ENCODE data around the gene CCNL2. TPM values are rescaled to one million over a fixed set of nuclear protein-coding genes. Genes with fewer than 3 reads are reported as not detected.

Gene CCNL2
- total RNA-seq, 2 experiments from 2014 or later = 110 to 112 TPM

GRCh38 chr1:1433804-1434130 is 34.6 kb upstream of the CCNL2 start:
- POLR2A ChIA-PET = no interaction called here
- CTCF ChIA-PET = interaction anchor here (1.2 to 1.5 kb wide), 2 partner anchors 26 to 31 kb away, joined by 3 read pairs; no protein-coding TSS in a partner anchor

DNA sequence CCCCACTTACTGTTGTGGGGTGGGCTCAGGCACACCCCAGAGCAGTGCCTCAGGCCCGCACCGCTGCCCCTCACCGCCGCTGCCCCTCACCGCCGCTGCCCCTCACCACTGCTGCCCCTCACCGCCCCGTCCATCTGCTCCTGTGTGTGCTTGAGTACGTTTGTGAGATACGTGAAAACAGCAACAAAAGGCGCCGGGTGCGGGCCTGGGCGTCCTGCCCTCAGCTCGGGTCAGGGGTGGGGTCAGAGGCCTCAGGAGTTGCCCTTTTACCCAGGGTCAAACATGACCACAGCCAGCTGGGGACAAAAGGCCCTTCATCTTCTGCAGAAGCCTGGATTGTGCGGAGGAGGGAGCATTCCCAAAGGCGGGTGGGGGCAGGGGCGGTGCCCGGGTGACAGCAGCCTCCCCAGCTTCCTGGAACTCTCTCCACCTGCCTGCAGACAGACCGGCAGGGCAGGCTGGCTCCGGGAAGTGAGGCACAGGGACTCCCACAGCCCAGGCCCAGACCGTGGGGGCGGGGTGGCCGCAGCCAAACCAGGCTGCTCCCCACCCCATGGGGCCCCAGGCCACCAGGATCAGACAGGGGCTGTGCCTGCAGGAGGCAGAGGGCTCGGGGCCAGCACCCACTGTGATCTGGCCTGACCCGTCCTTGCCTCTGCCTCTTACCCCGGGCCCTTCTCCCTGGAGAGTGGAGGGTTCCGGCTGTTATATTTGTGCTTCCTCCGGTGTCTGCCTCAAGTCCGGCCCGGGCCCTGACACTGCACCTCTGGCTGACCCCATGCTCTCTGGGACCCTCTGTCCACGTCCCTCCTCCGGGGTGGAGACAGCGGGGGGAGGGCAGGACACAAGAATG is 34.0 kb upstream of the CCNL2 start:
- CTCF ChIA-PET = interaction anchor here (1.2 to 1.5 kb wide), 2 partner anchors 25 to 31 kb away, joined by 3 read pairs; no protein-coding TSS in a partner anchor
- POLR2A ChIA-PET = no interaction called here

DNA sequence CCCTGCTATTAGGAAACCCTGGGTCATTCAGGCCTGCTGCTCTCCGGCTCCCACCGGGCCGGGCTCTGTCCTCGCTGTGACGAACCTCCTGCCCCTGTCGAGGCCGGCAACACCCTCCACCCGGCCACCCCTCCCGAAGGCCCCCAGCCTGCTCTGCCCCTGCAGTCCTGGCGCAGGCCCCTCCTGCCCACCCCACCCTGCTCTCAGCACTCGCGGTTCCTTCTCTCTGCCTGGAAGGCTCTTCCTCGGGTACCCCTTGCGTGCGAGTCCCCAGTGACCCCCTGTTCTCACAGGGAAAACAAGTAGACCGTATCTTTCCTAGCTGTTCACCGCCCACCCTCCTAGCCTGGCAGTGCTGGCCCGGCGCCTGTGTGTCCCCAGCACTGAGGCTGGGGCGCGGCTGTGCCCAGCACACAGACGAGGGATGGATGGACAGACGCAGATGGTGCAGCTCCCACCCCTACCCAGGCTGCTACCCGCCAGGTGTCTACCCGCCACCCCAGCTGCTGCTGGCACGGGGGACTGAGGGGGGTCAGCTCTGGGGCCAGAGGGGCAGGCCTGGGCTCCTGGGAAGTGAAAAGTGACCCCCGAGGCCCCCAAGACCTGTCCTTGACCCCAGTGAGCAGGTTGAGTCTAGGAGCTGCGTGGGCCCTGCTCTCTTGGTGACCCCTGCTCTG is 33.3 kb upstream of the CCNL2 start:
- CTCF ChIA-PET = interaction anchor here (1.4 kb wide), 1 partner anchor 8 kb away, joined by 3 read pairs; no protein-coding TSS in a partner anchor

DNA sequence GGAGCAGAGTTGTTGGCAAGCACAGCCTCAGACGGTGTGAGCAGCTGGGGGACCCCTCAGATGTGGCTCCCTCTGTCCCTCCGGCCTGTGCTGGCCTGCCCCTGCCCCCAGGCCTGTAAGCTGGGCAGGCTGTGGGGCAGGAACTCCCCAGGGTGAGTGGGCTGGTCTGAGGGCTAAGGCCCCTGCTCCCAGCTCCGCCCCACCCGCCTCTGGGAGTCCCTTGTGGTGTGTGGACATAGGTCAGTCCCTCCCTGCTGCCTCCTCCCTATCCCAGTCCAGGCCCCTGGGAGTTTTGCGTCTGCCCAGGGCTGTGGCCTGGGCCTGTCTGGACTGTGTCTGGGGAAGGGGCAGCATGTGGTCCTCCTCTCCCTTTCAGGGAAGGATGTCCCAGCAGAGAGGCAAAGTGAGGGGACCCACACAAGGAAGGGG is 32.7 kb upstream of the CCNL2 start:
- CTCF ChIA-PET = interaction anchor here (1.4 kb wide), 1 partner anchor 9 kb away, joined by 3 read pairs; no protein-coding TSS in a partner anchor
- POLR2A ChIA-PET = no interaction called here

More for the DNA sequence above, 33.3 kb upstream of the CCNL2 start:
- POLR2A ChIA-PET = no interaction called here

GRCh38 chr1:1430992-1431844 is 32.1 kb upstream of the CCNL2 start:
- CTCF ChIA-PET = interaction anchor here (1.4 kb wide), 1 partner anchor 10 kb away, joined by 3 read pairs; no protein-coding TSS in a partner anchor

GRCh38 chr1:1430114-1430982 is 31.2 kb upstream of the CCNL2 start:
- POLR2A ChIA-PET = no interaction called here
- CTCF ChIA-PET = interaction anchor here (0.7 kb wide), 1 partner anchor 338 kb away, joined by 3 read pairs; no protein-coding TSS in a partner anchor

More at GRCh38 chr1:1430992-1431844, 32.1 kb upstream of the CCNL2 start:
- POLR2A ChIA-PET = no interaction called here

DNA sequence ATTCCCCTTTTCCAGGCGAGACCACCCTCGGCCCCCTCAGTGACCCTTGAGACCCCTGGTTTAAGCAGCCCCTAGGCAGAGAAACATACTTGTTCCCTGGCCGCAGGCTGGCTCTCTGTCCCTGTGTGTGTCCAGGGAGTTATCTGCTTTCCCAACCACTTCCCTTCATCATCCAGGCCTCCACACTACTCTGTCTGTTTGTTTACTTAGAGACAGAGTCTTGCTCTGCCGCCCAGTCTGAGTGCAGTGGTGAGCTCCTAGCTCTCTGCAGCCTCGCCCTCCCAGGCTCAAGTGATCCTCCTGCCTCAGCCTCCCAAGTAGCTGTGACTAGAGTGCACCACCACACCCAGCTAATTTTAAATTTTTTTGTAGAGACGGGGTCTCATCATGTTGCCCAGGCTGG is 30.5 kb upstream of the CCNL2 start:
- POLR2A ChIA-PET = no interaction called here
- CTCF ChIA-PET = interaction anchor here (0.7 kb wide), 1 partner anchor 337 kb away, joined by 3 read pairs; no protein-coding TSS in a partner anchor

GRCh38 chr1:1428967-1429366 is 29.8 kb upstream of the CCNL2 start:
- CTCF ChIA-PET = interaction anchor here (1.0 to 1.2 kb wide), 2 partner anchors 11 to 13 kb away, joined by 3 to 4 read pairs; no protein-coding TSS in a partner anchor
- POLR2A ChIA-PET = interaction anchor here (0.6 kb wide), 1 partner anchor 229 kb away, joined by 4 read pairs; no protein-coding TSS in a partner anchor

- CTCF ChIA-PET = interaction anchor here (0.6 to 1.2 kb wide), 3 partner anchors 12 to 21 kb away, joined by 3 to 4 read pairs (median 4); no protein-coding TSS in a partner anchor
- POLR2A ChIA-PET = no interaction called here
Observed at GRCh38 chr1:1428174-1428573, 29.0 kb upstream of the CCNL2 start.

GRCh38 chr1:1427820-1428148 is 28.6 kb upstream of the CCNL2 start:
- ChIA-PET CTCF (interaction anchor here (0.6 to 1.2 kb wide), 2 partner anchors 14 to 21 kb away, joined by 4 read pairs; no protein-coding TSS in a partner anchor), POLR2A (no interaction called here)

DNA sequence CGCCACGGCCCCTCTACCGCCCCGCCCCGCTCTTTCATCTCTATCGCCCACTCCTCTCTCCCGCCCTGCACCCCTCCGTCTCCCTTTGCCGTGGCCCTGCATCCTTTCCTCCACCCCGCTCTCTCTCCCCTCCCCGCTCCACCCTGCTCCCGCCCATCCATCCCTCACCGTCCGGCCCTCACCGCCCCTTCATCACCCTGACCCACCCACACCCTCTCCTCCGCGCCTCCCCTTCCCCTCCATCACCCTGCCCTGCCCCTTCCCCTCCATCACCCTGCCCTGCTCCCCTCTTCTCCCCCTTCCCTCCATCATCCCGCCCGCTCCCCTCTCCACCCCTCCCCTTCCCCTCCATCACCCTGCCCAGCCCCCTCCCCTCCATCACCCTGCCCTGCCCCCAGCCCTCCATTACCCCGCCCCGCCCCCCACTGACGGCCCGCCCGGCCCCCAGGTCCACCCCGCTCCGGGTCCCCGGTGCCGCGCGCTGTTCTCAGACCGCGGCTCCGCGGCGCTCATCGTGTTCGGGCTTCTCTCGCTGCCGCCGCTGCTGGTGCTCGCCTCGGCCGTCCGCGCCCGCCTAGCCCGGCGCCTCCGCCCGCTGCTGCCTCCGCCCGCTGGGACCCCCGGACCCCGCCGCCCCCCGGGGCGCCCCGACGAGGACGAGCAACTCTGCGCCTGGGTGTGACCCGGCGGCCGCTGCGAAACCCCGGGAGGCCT is 28.1 kb upstream of the CCNL2 start:
- ChIA-PET POLR2A (no interaction called here), CTCF (no interaction called here)

DNA sequence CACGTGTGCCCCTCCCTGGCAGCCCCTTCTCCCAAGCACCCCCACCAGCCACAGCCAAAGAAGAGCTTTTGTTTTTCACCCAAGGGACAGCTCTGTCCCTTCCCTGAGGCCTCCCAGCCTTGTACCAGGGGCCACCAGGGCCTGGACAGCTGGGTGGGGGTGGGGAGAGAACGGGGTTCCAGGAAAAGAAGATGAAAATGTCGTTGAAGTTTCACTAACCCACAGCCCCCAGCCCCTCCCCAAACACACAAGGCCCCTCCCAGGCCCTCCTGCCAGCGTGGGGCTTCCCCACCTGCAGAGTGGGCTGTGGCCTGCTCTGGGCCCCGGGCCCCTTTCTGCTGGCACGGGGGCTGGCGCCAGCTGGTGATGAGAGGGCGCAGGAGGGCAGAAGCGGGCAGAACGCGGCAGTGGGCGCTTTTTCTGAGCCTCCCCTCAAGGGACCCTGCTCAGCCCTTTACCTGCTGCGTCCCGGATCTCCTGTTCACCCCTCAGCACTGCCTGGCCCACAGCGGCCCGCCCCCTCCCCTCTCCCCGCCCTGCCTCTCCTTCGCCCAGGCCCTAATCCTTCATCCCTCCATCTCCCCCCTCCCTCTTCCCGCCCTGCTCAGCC is 27.5 kb upstream of the CCNL2 start:
- POLR2A ChIA-PET = no interaction called here

GRCh38 chr1:1425753-1426495 is 26.8 kb upstream of the CCNL2 start:
- POLR2A ChIA-PET = no interaction called here
- CTCF ChIA-PET = no interaction called here

More for the DNA sequence above, 27.5 kb upstream of the CCNL2 start:
- CTCF ChIA-PET = no interaction called here

DNA sequence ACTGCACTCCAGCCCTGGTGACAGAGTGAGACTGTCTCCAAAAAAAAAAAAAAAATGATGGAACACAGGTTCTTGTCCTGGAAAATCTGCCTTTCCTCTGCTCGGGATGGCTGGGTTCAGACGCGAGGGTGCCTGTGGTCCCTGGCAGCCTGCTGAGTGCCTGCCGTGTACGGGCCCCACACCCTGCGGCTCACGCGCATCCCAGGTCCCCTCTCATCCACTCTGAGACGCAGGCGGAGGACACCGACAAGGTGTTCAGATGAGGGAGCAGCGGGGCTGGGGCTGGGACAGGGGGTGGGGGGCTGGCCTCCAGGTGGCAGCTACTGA is 26.3 kb upstream of the CCNL2 start:
- POLR2A ChIA-PET = no interaction called here
- CTCF ChIA-PET = interaction anchor here (0.7 kb wide), 1 partner anchor 484 kb away, joined by 3 read pairs; no protein-coding TSS in a partner anchor

DNA sequence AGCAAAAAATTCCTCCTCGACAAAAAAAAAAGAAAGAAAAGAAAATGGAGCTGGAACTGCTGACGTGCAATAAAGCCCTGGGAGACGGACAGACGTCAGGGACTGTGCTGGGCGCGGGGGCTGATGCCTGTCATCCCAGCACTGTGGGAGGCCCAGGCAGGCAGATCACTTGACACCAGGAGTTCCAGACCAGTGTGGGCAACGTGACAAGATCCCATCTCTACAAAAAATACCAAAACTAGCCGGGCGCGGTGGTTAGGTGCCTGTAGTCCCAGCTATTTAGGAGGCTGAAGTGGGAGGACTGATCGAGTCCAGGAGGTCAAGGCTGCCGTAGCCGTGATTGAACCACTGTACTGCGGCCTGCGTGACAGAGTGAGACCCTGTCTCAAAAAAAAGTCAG is 25.6 kb upstream of the CCNL2 start:
- POLR2A ChIA-PET = no interaction called here

DNA sequence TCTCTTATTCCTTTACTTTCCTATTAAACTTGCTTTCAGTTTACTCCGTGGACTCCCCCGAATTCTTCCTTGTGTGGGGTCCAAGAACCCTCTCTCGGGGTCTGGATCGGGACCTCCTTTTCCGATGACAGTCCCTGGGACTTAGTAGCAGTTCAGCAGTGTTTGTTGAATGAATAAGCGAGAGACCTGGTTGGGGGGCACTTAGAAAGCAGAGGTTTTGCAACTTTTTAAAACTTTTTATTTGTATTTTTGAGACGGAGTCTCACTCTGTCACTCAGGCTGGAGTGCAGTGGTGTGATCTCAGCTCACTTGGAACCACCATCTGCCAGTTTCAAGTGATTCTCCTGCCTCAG is 24.1 kb upstream of the CCNL2 start:
- CTCF ChIA-PET = no interaction called here
- POLR2A ChIA-PET = no interaction called here

More for the DNA sequence above, 25.6 kb upstream of the CCNL2 start:
- CTCF ChIA-PET = interaction anchor here (0.7 kb wide), 1 partner anchor 484 kb away, joined by 3 read pairs; no protein-coding TSS in a partner anchor
